ENCODE results near the gene GNRH2.

GRCh38 chr20:3039426-3039825 lies 4.0 kb upstream of the GNRH2 start:
- TF ChIP-seq EZH2phosphoT487 (IDR thresholded peaks at IDR 0.05; ENCODE audit: low read depth, severe bottlenecking, unreplicated experiment) = no peak
- TF ChIP-seq, protein P1, sequence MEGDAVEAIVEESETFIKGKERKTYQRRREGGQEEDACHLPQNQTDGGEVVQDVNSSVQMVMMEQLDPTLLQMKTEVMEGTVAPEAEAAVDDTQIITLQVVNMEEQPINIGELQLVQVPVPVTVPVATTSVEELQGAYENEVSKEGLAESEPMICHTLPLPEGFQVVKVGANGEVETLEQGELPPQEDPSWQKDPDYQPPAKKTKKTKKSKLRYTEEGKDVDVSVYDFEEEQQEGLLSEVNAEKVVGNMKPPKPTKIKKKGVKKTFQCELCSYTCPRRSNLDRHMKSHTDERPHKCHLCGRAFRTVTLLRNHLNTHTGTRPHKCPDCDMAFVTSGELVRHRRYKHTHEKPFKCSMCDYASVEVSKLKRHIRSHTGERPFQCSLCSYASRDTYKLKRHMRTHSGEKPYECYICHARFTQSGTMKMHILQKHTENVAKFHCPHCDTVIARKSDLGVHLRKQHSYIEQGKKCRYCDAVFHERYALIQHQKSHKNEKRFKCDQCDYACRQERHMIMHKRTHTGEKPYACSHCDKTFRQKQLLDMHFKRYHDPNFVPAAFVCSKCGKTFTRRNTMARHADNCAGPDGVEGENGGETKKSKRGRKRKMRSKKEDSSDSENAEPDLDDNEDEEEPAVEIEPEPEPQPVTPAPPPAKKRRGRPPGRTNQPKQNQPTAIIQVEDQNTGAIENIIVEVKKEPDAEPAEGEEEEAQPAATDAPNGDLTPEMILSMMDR (IDR thresholded peaks at IDR 0.05; ENCODE audit: poor library complexity) = no peak
- TF ChIP-seq EZH2 (IDR thresholded peaks at IDR 0.05; ENCODE audit: borderline replicate concordance) = no peak
